H1 (cell line): ENCODE measurements around the gene WNT9A. TPM values are rescaled to one million over a fixed set of nuclear protein-coding genes. Genes with fewer than 3 reads are reported as not detected.
"Not testable (repeated sequence)": the region's sequence is repeated elsewhere in the genome, so short reads cannot be mapped to it uniquely, and the experiment has no call there.

Experiments
- CTCF ChIA-PET: fragments of 300-600 bp; sonication (Branson Sonifier 250); formaldehyde crosslinking; loops from one replicate; lab custom pipeline; 2021; ENCODE audit not compliant: partially characterized antibody; lab: Charles Lee
- POLR2A ChIA-PET: fragments of 300-600 bp; sonication (Branson Sonifier 250); formaldehyde crosslinking; loops from one replicate; lab custom pipeline; 2021; ENCODE audit warnings: inconsistent platforms; ENCODE audit not compliant: partially characterized antibody; lab: Charles Lee
- DNase-seq, 2 experiments: peaks; one replicate each; pipeline versions ENCODE4 v3.0.0 to v3.0.0-alpha.2; 2010 to 2022; ENCODE audit warnings: low spot score in 2 of 2, low read depth in 1 of 2, mixed read lengths in 1 of 2
- FAIRE-seq: peaks from 2 replicates; lab custom pipeline; 2011; peaks lifted over from hg19 to GRCh38; lab: Jason Lieb, UNC
- H2AFZ ChIP-seq: 2 replicates; pipeline ENCODE4 v1.8.1; 2012; ENCODE audit warnings: low read length, inconsistent platforms
- H2AK5ac ChIP-seq: 2 replicates; pipeline ENCODE4 v1.6.1; 2013; ENCODE audit warnings: low read depth, low read length
- H2BK120ac ChIP-seq: replicated peaks from 2 replicates; pipeline ENCODE3; 2013; ENCODE audit warnings: low read depth, low read length, inconsistent platforms
- H2BK12ac ChIP-seq: 2 replicates; pipeline ENCODE4 v1.6.1; 2013; ENCODE audit warnings: low read depth, low read length
- H2BK15ac ChIP-seq: 2 replicates; pipeline ENCODE4 v1.6.1; 2013; ENCODE audit warnings: low read length
- H2BK20ac ChIP-seq: 2 replicates; pipeline ENCODE4 v1.6.1; 2013; ENCODE audit warnings: low read length
- H2BK5ac ChIP-seq: 2 replicates; pipeline ENCODE4 v1.6.1; 2013; ENCODE audit warnings: low read depth, low read length
- H3K14ac ChIP-seq: 2 replicates; pipeline ENCODE4 v1.6.1; 2013; ENCODE audit warnings: inconsistent platforms; ENCODE audit not compliant: insufficient read length
- H3K18ac ChIP-seq: 2 replicates; pipeline ENCODE4 v1.6.1; 2013; ENCODE audit warnings: low read length; ENCODE audit errors: extremely low read depth
- H3K23ac ChIP-seq: 2 replicates; pipeline ENCODE4 v1.6.1; 2013; ENCODE audit warnings: inconsistent platforms; ENCODE audit not compliant: insufficient read length
- H3K23me2 ChIP-seq: 2 replicates; pipeline ENCODE4 v1.6.1; 2013; ENCODE audit warnings: low read depth, low read length
- H3K27ac ChIP-seq: 2 replicates; pipeline ENCODE4 v1.6.1; 2011; ENCODE audit warnings: low read depth, low read length, inconsistent platforms
- H3K27me3 ChIP-seq, 4 experiments: replicated peaks in 1 of 4; 1 replicate in 1 of 4; 2 replicates in 3 of 4; pipeline versions ENCODE4 v1.6.1 to v1.8.1; 2011 to 2013; ENCODE audit warnings: low read length in 3 of 4, mild to moderate bottlenecking in 3 of 4, inconsistent platforms in 2 of 4, mixed read lengths in 2 of 4, moderate library complexity in 1 of 4; ENCODE audit not compliant: control insufficient read depth in 3 of 4, insufficient read depth in 3 of 4; ENCODE audit errors: extremely low read depth in 1 of 4
- H3K36me3 ChIP-seq, 4 experiments: 2 replicates each; pipeline versions ENCODE4 v1.6.1 to v1.8.1; 2011 to 2013; ENCODE audit warnings: mild to moderate bottlenecking in 4 of 4, low read length in 3 of 4, moderate library complexity in 2 of 4, control low read depth in 1 of 4, inconsistent platforms in 1 of 4; ENCODE audit not compliant: insufficient read depth in 4 of 4, control insufficient read depth in 2 of 4
- H3K4ac ChIP-seq: replicated peaks from 2 replicates; pipeline ENCODE3; 2013; ENCODE audit warnings: low read length, low read depth, mixed read lengths, inconsistent platforms; ENCODE audit not compliant: insufficient read length
- H3K4me1 ChIP-seq, 4 experiments: replicated peaks in 1 of 4; 1 replicate in 1 of 4; 2 replicates in 3 of 4; pipeline versions ENCODE4 v1.6.1 to v1.8.1; 2011 to 2013; ENCODE audit warnings: low read length in 3 of 4, inconsistent platforms in 2 of 4, mixed read lengths in 1 of 4; ENCODE audit not compliant: insufficient read depth in 4 of 4, control insufficient read depth in 3 of 4
- H3K4me2 ChIP-seq, 2 experiments: 2 replicates each; pipeline versions ENCODE4 v1.6.1 to v1.8.1; 2011 to 2013; ENCODE audit warnings: low read depth in 2 of 2, low read length in 2 of 2, control low read depth in 1 of 2, inconsistent platforms in 1 of 2, mild to moderate bottlenecking in 1 of 2; ENCODE audit not compliant: insufficient read depth in 1 of 2
- H3K4me3 ChIP-seq, 4 experiments: fragments of 200-600, 300-600 bp in 1 of 4; sonication (generic), shearing (Covaris generic), sonication (Bioruptor Twin) in 1 of 4; 2 replicates each; pipeline versions ENCODE4 v1.5.1 to v1.8.1; 2011 to 2016; ENCODE audit warnings: low read length in 4 of 4, low read depth in 3 of 4, control low read depth in 2 of 4, inconsistent platforms in 2 of 4, mild to moderate bottlenecking in 2 of 4, mixed read lengths in 1 of 4, moderate library complexity in 1 of 4; ENCODE audit not compliant: insufficient read depth in 2 of 4; ENCODE audit errors: extremely low read depth in 1 of 4
- H3K56ac ChIP-seq: replicated peaks from 2 replicates; pipeline ENCODE3; 2013; ENCODE audit warnings: low read depth, mild to moderate bottlenecking, mixed read lengths, low read length, inconsistent platforms; ENCODE audit not compliant: insufficient read length
- H3K79me1 ChIP-seq: 2 replicates; pipeline ENCODE4 v1.6.1; 2013; ENCODE audit warnings: low read depth, low read length, control low read depth
- H3K79me2 ChIP-seq, 2 experiments: 2 replicates each; pipeline versions ENCODE4 v1.6.1 to v1.8.1; 2012 to 2013; ENCODE audit warnings: low read length in 2 of 2, mild to moderate bottlenecking in 2 of 2, inconsistent platforms in 1 of 2; ENCODE audit not compliant: insufficient read depth in 2 of 2, control insufficient read depth in 1 of 2
- H3K9ac ChIP-seq, 4 experiments: replicated peaks in 1 of 4; 1 replicate in 1 of 4; 2 replicates in 3 of 4; pipeline versions ENCODE4 v1.6.1 to v1.8.1; 2011 to 2013; ENCODE audit warnings: low read depth in 3 of 4, low read length in 3 of 4, control low read depth in 2 of 4, mild to moderate bottlenecking in 2 of 4, moderate library complexity in 2 of 4, inconsistent platforms in 1 of 4; ENCODE audit errors: extremely low read depth in 1 of 4
- H3K9me3 ChIP-seq, 2 experiments: 2 replicates each; pipeline versions ENCODE4 v1.6.1 to v1.8.1; 2012 to 2013; ENCODE audit warnings: mild to moderate bottlenecking in 2 of 2, moderate library complexity in 2 of 2, control low read depth in 1 of 2, inconsistent platforms in 1 of 2, low read depth in 1 of 2, low read length in 1 of 2, mixed read lengths in 1 of 2; ENCODE audit not compliant: insufficient read depth in 2 of 2
- H4K20me1 ChIP-seq, 2 experiments: replicated peaks in 1 of 2; 2 replicates each; pipeline versions ENCODE3 to v1.8.1; 2011 to 2013; ENCODE audit warnings: inconsistent platforms in 2 of 2, low read length in 2 of 2, mild to moderate bottlenecking in 1 of 2; ENCODE audit not compliant: insufficient read depth in 2 of 2, control insufficient read depth in 1 of 2
- H4K5ac ChIP-seq: 2 replicates; pipeline ENCODE4 v1.6.1; 2013; ENCODE audit warnings: low read length, low read depth, mixed read lengths, inconsistent platforms; ENCODE audit not compliant: insufficient read length
- H4K8ac ChIP-seq: 2 replicates; pipeline ENCODE4 v1.8.0; 2013; ENCODE audit warnings: mild to moderate bottlenecking, moderate library complexity, low read length, inconsistent platforms; ENCODE audit not compliant: insufficient read depth; ENCODE audit errors: extremely low read depth
- H4K91ac ChIP-seq: replicated peaks from 2 replicates; pipeline ENCODE3; 2013; ENCODE audit warnings: low read length, mixed read lengths, inconsistent platforms; ENCODE audit not compliant: insufficient read length
- WGBS, 2 experiments: shearing (Covaris generic) in 1 of 2; methylation state at CpG; one replicate each; pipeline versions ENCODE4 v1.1.6 to v1.1.7; 2013 to 2015; ENCODE audit warnings: low lambda C conversion rate in 2 of 2, mixed read lengths in 2 of 2, inconsistent platforms in 1 of 2, low coverage in 1 of 2, missing lambda C conversion rate in 1 of 2; ENCODE audit not compliant: insufficient replicate concordance in 2 of 2, insufficient coverage in 1 of 2, insufficient read length in 1 of 2; ENCODE audit errors: extremely low coverage in 1 of 2, missing lambda C conversion rate in 1 of 2; 5-methylcytosine and 5-hydroxymethylcytosine counted together
- polyA plus RNA-seq, 7 experiments: library from polyadenylated mRNA; depleted of rRNA in 3 of 7; stranded (reverse) in 5 of 7; unstranded in 2 of 7; fragments of >200 nt in 5 of 7; fragments of 200-250 nt in 2 of 7; gene quantifications; 1 replicate in 5 of 7; 2 replicates in 1 of 7; 4 replicates in 1 of 7; pipeline versions ENCODE4 v1.2.1 to v1.2.3, GENCODE V29; 2011 to 2013; ENCODE audit warnings: missing spikeins in 2 of 7, mixed read lengths in 2 of 7
- total RNA-seq: library from RNA; stranded (reverse); fragmentation: NEBNext Ultra II Directional; extraction: Animal tissue kit (Norgen Biotek cat#: 25700); gene quantifications from 2 replicates; pipeline ENCODE4 v1.2.1, GENCODE V29; 2021

WNT9A gene
- total and polyA plus RNA-seq, 2 of the 8 experiments (the other 6 are each of a cell fraction or from before 2014, with no cell fraction given): 1.1 to 1.5 TPM

- H4K5ac ChIP-seq, H3K23me2 ChIP-seq, H3K23ac ChIP-seq, H3K14ac ChIP-seq, H4K20me1 ChIP-seq, H3K27me3 ChIP-seq, H4K91ac ChIP-seq, H2BK20ac ChIP-seq, H2AFZ ChIP-seq, H3K4me3 ChIP-seq, H3K4me2 ChIP-seq, H3K4ac ChIP-seq, H3K4me1 ChIP-seq, H3K79me2 ChIP-seq, H3K9me3 ChIP-seq, FAIRE-seq, H4K8ac ChIP-seq, H3K36me3 ChIP-seq, H2BK12ac ChIP-seq, H2AK5ac ChIP-seq, H3K56ac ChIP-seq, H2BK120ac ChIP-seq, H3K18ac ChIP-seq, POLR2A ChIA-PET, H3K79me1 ChIP-seq, H2BK5ac ChIP-seq, H3K27ac ChIP-seq, H2BK15ac ChIP-seq, DNase-seq, H3K9ac ChIP-seq: not testable (repeated sequence)
- CTCF ChIA-PET: interaction anchor here (1.7 to 2.7 kb wide), 2 partner anchors 10 to 18 kb away, joined by 4 to 12 read pairs; no protein-coding TSS in a partner anchor
- 88% methylated on average over 18 of the region's 19 CpGs; no CpG with 5 or more reads in 1 of the 2 experiments for WGBS, 2 experiments
Measured at GRCh38 chr1:227972283-227972679, 24.5 kb upstream of the WNT9A start.

- not testable (repeated sequence) for H3K4me3 ChIP-seq, H4K91ac ChIP-seq, H2BK5ac ChIP-seq, H4K20me1 ChIP-seq, H2BK120ac ChIP-seq, H3K18ac ChIP-seq, FAIRE-seq, H3K4ac ChIP-seq, H3K9ac ChIP-seq, H2BK12ac ChIP-seq, H3K56ac ChIP-seq, H3K14ac ChIP-seq, H3K27me3 ChIP-seq, H3K23ac ChIP-seq, H3K9me3 ChIP-seq, H3K36me3 ChIP-seq, H3K4me1 ChIP-seq, H3K4me2 ChIP-seq, H4K5ac ChIP-seq, H3K79me2 ChIP-seq, H2BK15ac ChIP-seq, H2AK5ac ChIP-seq, H2BK20ac ChIP-seq, DNase-seq, H3K23me2 ChIP-seq, H2AFZ ChIP-seq, H3K79me1 ChIP-seq, H3K27ac ChIP-seq
- CTCF ChIA-PET: interaction anchor here (1.7 to 2.7 kb wide), 2 partner anchors 10 to 18 kb away, joined by 4 to 12 read pairs; no protein-coding TSS in a partner anchor
- H4K8ac ChIP-seq: peak overlapping the region; percentile 25; the same call in 1 of the 2 replicates
- POLR2A ChIA-PET: interaction anchor here (1.2 kb wide), 1 partner anchor 32 kb away, joined by 3 read pairs; no protein-coding TSS in a partner anchor
- WGBS, 2 experiments: 93% methylated on average over 14 of the region's 27 CpGs; no CpG with 5 or more reads in 1 of the 2 experiments
Measured at GRCh38 chr1:227971643-227972282, 24.0 kb upstream of the WNT9A start.
